ENCODE data around the gene DRC7. TPM values are rescaled to one million over a fixed set of nuclear protein-coding genes. Genes with fewer than 3 reads are reported as not detected.

Gene DRC7
- total and polyA plus RNA-seq, 8 donors = not detected

- H3K9me3 ChIP-seq = no peaks in the 10 kb centered on the region
- no peak overlapping the region for H3K4me3 ChIP-seq
- H3K27me3 ChIP-seq = peaks cover 0 to 13% (median 0%) of the 10 kb centered on the region in 3 donors
- WGBS, 5 donors = 47 to 79% (median 66%) methylated on average over 1 to 2 of the region's 2 CpGs
- peaks cover 7 to 34% (median 14%) of the 10 kb centered on the region in 4 donors for H3K4me1 ChIP-seq
- no peak for TF ChIP-seq POLR2A (IDR thresholded peaks at IDR 0.05)
- H3K36me3 ChIP-seq = no peaks in the 10 kb centered on the region
- intact Hi-C loops (cut with DNase I; ENCODE audit: low total_unique reads) = no loop called here
- no peak for DNase-seq
- no peak overlapping the region for H3K27ac ChIP-seq
Measured at GRCh38 chr16:57692636-57693035, 2.0 kb upstream of the DRC7 start.

DNA sequence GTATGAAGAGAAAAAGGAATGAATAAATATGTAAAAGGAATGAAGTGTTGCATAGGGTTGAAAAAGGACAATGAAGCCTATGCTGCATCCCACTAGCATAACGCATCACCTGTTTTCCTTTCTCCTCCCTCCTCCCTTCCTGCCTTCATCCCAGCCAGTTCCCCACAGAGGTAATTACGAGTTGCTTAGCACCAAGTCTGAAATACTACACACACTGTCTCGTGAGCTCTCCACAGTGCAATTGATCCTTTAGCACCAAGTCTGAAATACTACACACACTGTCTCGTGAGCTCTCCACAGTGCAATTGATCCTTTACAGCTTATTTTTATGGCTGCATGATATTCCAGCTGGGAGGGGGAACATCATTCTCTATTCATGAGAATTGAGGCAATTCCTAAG, 1.1 kb upstream of the DRC7 start:
- Histone ChIP-seq H3K4me3 (no peak overlapping the region), H3K36me3 (no peaks in the 10 kb centered on the region), H3K27me3 (peaks cover 0 to 13% (median 0%) of the 10 kb centered on the region in 3 donors), H3K9me3 (no peaks in the 10 kb centered on the region), H3K27ac (no peak overlapping the region), H3K4me1 (peaks cover 7 to 34% (median 14%) of the 10 kb centered on the region in 4 donors)
- DNase-seq = no peak
- WGBS, 5 donors = 65 to 92% (median 86%) methylated on average over 4 of the region's 4 CpGs
- intact Hi-C loops (cut with DNase I; ENCODE audit: low total_unique reads) = no loop called here
- TF ChIP-seq EP300 (IDR thresholded peaks at IDR 0.05) = no peak
- TF ChIP-seq POLR2AphosphoS5 (IDR thresholded peaks at IDR 0.05) = no peak
- TF ChIP-seq, protein P1, sequence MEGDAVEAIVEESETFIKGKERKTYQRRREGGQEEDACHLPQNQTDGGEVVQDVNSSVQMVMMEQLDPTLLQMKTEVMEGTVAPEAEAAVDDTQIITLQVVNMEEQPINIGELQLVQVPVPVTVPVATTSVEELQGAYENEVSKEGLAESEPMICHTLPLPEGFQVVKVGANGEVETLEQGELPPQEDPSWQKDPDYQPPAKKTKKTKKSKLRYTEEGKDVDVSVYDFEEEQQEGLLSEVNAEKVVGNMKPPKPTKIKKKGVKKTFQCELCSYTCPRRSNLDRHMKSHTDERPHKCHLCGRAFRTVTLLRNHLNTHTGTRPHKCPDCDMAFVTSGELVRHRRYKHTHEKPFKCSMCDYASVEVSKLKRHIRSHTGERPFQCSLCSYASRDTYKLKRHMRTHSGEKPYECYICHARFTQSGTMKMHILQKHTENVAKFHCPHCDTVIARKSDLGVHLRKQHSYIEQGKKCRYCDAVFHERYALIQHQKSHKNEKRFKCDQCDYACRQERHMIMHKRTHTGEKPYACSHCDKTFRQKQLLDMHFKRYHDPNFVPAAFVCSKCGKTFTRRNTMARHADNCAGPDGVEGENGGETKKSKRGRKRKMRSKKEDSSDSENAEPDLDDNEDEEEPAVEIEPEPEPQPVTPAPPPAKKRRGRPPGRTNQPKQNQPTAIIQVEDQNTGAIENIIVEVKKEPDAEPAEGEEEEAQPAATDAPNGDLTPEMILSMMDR (IDR thresholded peaks at IDR 0.05) = no peak
- TF ChIP-seq POLR2A (IDR thresholded peaks at IDR 0.05) = no peak

GRCh38 chr16:57694231-57694724, 328 bp upstream of the DRC7 start:
- Histone ChIP-seq H3K4me1 (peaks cover 0 to 26% (median 7%) of the 10 kb centered on the region in 4 donors), H3K9me3 (no peaks in the 10 kb centered on the region), H3K36me3 (no peaks in the 10 kb centered on the region), H3K27ac (peak overlapping the region in 2 of 5 donors; percentile 2 to 35), H3K4me3 (no peak overlapping the region), H3K27me3 (peaks cover 0 to 13% (median 0%) of the 10 kb centered on the region in 3 donors)
- 44 to 51% (median 50%) methylated on average over 10 of the region's 10 CpGs for WGBS, 5 donors
- peak in 1 of 2 donors; percentile 62 for DNase-seq
- intact Hi-C loops (cut with DNase I; ENCODE audit: low total_unique reads) = no loop called here
- TF ChIP-seq, protein P1 (IDR thresholded peaks at IDR 0.05) = no peak

DNA sequence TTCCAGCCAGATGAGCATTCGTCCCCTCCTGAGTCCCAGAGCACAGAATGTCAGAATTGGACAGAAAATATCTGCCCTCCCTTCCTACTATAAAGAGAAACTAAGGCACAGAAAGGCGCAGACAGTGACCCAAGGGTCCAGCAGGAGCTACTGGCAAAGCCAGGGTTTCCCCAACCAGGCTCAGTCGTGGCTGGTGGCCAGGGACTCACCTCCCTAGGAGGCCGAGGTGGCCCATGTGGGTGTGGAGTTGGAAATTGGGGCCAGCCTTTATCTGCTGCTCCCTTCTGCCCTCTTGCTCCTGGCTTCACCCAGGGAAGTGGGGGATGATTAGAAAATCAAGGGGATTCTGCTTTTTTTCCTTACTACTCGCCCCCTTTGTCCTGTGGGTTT, 1.1 kb downstream of the DRC7 start:
- no peak overlapping the region for H3K4me3 ChIP-seq
- no peaks in the 10 kb centered on the region for H3K36me3 ChIP-seq
- H3K9me3 ChIP-seq = no peaks in the 10 kb centered on the region
- H3K27me3 ChIP-seq = peaks cover 0 to 5% (median 0%) of the 10 kb centered on the region in 3 donors
- H3K4me1 ChIP-seq = peaks cover 0 to 13% (median under 1%) of the 10 kb centered on the region in 4 donors
- WGBS, 5 donors = 56 to 72% (median 69%) methylated on average over 2 to 5 of the region's 5 CpGs
- intact Hi-C loops (cut with DNase I; ENCODE audit: low total_unique reads) = no loop called here
- no peak for DNase-seq
- TF ChIP-seq POLR2AphosphoS5 (IDR thresholded peaks at IDR 0.05) = no peak
- no peak for TF ChIP-seq POLR2A (IDR thresholded peaks at IDR 0.05)
- H3K27ac ChIP-seq = no peak overlapping the region

GRCh38 chr16:57696240-57696639, 1.6 kb downstream of the DRC7 start:
- WGBS, 5 donors = 88 to 97% (median 91%) methylated on average over 5 to 7 of the region's 7 CpGs

More at GRCh38 chr16:57696240-57696639, 1.6 kb downstream of the DRC7 start:
- Histone ChIP-seq H3K9me3 (no peaks in the 10 kb centered on the region), H3K36me3 (no peaks in the 10 kb centered on the region), H3K27ac (no peak overlapping the region), H3K4me3 (no peak overlapping the region), H3K4me1 (peaks cover 2 to 16% (median 6%) of the 10 kb centered on the region in 4 donors), H3K27me3 (peaks cover 0 to 2% (median 0%) of the 10 kb centered on the region in 3 donors)
- DNase-seq = no peak
- intact Hi-C loops (cut with DNase I; ENCODE audit: low total_unique reads) = no loop called here
- no peak for TF ChIP-seq POLR2AphosphoS5 (IDR thresholded peaks at IDR 0.05)
- no peak for TF ChIP-seq POLR2A (IDR thresholded peaks at IDR 0.05)
- TF ChIP-seq, protein P1 (IDR thresholded peaks at IDR 0.05) = no peak
